Cerebellar cortex (tissue), 1 donor: ENCODE data around the gene RIMBP2.

ENCODE experiments used
- DNase-seq: peaks from one replicate; pipeline ENCODE4 v3.0.0-alpha.2; 2015; ENCODE audit warnings: low spot score

RIMBP2 gene

DNA sequence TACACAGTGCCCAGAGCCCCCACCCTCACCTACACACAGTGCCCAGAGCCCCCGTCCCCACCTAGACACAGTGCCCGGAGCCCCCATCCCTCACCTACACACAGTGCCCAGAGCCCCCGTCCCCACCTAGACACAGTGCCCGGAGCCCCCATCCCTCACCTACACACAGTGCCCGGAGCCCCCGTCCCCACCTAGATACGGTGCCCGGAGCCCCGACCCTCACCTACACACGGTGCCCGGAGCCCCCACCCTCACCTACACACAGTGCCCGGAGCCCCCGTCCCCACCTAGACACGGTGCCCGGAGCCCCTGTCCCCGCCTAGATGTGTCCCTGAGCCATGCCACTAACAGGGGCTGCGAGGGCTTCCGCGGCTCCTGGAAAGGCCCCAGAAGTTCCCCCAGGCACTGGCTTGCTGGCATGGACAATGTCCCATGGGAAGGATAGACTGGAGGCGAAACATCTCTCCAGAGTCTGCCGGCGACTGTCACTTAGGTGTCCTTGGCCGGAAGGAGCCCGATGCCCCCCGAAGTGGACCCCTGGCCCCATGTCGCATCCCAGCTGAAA, 232.4 kb downstream of the RIMBP2 start:
- no peak for DNase-seq

DNA sequence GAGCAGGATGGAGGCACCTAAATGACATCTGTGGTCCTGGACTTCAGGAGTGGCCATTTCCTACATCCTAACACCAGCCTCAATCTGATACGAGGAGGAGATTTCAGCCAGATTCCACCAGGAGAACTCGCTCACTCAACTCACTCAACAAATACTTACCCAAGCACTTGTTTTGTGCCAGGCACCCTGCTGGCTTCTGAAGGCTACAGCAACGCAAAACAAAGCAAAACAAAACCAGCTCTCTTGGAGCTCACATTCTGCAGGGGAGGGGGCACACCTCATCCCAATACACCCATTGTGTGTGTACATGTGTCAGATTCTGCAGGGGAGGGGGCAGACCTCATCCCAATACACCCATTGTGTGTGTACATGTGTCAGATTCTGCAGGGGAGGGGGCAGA, 233.7 kb downstream of the RIMBP2 start:
- DNase-seq: no peak

DNA sequence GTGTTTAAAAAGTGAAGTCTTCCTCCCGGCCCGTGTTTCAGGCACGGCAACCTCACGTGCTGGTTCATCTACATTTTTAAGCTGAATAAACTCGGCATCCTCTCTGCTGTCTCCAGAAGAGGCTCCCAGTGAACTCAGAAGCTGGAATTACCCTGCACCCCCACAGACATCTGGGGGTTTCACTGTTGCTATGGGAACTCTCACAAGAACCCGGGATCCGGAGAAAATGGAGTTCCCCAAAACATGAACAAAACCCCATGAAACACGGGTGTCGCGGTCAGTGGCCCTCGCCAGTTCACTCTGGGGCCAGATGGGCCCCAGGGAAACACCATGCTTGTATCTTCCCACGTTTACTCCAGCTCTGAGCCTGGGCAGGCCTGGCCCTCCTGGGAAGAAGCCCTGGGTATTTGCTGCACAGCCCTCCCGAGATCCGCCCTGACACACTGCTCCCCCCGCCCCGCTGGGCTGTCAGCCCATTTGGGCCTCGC, 234.7 kb downstream of the RIMBP2 start:
- DNase-seq: no peak

DNA sequence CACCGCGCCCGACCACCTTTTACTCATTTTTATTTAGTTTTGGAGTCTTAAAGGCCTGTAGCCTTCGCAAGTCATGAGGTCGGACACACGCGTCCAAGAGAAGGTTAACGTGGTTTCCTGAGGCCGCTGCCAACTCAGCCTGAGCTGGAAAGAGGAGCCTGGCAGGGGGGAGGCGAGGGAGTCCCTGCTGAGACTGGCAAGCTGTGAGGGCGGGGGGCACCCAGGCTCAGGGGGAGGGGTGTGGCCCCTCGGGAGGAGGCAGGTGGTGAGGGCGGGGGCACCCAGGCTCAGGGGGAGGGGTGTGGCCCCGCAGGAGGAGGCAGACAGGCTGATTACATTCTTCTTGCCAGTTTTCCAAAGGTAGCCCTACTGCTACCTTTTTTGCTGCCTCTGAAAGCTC, 235.2 kb downstream of the RIMBP2 start:
- no peak for DNase-seq

DNA sequence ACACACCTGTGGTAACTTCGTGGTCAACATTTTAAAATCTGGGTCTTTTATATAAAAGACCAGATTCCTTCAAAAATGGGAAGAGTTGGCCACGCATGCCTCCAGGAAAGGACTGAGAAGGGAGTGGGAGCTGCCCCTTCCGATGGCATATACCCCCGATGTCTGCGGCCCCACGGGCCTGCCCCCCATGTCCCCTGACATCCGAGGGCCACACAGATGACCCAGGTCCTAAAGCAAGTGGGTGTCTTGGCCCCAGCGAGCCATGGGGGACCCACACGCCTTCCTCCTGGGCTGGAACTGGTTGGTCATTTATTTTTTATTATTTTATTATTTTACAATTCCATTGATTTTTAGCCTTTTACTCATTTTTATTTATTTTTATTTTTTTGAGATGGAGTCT, 235.9 kb downstream of the RIMBP2 start:
- no peak for DNase-seq

DNA sequence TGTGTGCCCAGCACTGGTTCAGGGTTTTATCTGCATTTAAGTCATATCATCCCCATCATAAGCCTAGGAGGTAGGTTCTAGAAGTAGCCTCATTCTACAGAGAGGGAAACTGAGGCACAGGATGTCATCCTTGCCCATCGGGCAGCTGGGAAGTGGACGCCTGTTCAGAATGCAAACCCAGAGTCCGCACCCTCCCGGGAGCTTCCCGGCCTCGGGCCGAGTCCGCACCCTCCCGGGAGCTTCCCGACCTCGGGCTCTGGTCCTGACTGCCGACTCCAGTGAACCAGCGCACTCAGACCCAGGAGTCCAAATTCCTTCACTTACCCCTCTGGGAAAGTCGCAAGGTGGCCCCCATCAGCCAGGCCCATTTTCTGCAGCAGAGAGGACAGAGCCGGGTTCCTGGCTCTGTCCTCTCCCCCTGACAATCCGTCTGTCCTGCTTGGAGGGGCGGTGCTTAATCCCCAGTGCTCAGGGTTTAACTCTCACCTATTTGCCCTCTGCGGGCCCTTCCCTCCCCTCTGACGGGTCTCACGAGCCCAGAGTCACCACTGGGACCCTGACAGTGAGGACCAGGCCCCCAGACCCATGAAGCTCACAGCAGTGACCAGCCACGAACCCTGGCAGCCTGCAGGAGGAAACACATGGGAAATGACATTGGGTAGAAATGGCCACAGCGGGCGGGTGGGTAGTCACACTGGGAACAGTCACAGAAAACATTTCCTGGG, 236.5 kb downstream of the RIMBP2 start:
- DNase-seq: no peak

DNA sequence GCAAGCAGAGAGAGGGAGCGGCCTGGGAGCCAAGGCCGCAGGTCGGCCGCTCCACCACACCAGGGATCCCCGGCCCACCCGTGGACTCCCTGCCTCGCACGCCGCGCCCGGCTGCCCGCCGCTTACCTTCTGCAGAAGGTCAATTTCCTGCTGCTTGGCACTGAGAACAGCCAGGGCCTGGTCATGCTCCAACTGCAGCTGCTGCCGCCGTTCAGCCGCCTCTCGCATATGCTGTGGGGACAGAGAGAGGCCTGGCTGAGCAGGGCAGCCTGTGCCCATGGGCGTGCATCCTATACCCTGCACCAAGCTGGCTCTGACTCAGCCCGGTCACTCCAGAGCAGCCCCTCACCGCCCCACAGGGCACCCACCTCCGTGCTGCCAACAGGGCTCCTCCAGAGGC, 237.3 kb downstream of the RIMBP2 start:
- no peak for DNase-seq

DNA sequence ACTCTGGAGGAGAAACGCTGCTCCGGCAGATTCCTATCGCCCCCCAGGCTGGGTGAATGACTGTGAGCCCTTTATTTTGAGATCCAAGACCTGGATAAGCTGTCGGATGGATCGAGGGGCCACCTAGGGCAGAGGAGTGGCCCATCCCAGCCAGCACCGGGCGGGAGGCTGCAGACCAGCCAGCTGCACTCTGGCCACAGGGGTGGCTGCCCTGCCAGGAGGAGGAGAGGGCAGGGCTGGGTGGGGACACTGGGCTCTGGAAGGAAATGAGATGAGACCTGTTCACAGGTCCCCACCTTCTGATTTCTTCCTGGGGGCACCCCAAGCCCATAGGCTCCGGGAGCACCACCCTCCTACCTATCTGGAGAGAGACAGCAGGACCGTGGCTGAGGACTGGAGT, 238.4 kb downstream of the RIMBP2 start:
- no peak for DNase-seq

DNA sequence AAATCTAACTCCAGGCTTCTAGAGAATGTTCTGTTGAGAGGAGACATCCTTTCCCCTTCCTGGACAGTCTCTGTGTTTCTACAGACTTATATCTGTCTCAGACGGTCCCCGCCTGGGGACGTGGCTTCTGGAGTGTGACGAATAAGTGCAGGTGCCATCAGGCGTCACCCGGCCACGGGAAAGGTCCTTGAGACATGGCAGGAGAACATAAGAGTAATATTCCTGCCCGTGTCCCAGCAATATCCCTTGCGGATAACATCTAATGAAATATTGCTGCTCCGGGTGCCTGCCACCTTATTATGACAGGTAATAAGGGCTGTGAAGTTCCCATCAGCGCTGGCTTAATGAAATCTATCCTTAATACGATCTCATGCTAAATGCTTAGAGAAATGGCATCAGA, 238.8 kb downstream of the RIMBP2 start:
- DNase-seq: no peak

DNA sequence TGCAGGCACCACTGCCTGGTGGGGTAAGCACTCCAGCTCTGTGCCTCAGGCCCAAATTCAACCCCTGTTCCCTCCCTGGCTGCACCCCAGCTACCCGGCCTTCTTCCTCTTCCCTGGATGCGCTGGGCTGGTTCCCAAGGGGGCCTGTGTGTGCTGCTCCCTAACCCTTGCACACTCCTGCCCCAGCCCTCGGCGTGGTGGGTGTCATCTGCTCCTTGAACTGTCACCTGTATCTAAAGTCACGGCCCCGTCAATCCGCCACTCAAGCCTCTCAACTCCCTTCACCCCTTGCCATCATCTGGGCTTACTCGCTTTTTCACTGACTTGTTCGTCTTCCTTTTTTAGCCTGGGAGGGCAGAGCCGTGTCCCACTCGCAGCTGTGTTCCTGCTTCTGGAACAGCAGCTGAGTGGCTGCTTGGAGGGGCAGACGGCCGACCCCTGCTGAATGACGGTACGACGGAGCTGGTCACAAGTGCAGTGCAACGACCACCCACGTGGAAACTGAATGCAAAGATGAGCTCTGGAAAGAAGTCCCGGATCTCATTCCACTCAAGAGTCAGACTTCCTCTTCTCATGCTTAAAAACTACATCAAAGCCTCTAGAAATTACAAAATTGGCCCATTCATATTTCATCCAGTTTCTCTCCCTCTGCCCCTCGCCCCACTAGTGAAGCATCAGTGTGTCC, 239.5 kb downstream of the RIMBP2 start:
- DNase-seq: no peak

DNA sequence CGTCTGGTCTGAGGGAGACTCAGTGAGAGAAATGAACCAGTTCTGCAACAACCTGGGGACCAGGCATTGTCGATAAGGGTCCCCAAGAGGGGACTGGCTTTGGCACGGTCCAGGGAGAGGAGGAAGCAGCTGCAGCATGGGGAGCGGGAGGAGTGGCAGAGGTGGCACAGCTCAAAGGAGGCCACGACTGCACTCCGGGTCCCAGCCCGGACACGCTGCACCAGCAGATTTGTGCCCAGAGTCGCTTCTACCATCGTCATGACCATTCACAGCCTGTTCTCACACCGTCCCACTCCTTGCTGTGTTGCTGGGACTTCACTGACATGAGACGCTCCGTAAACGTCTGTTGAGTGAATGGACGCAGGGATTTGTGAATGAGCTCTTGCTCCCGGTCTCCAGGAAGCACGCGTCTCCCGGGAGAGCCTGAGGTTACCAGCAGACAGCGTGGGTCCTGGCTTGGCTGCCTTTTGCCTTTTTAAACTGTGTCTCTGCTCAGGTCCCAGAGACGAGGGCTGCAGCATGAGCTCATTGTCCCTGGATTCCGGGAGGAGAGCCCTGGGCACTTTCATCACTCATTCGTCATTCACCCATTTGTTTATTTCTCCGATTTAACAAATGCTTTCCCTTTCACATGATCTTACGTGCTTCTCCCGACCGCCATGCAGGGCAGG, 241.4 kb downstream of the RIMBP2 start:
- DNase-seq: no peak

DNA sequence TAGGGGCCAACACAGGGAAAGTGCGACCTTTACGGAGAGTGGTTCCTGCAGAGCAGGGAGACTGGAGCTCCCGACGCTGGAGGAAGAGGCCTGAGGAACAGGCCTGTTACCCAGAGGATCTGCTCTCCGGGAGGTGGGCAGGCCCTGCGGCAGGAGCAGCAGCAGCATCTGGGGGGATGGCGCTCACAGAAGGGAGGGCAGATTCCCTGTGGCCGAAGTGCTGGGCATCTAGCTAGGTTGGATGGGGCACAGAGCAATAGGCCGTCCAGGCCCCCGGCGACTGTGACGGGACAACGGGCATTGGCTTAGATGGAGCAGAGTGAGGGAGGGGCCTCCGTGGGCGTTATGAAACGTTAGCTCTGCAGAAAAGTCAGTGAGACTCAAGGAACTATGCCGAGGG, 242.8 kb downstream of the RIMBP2 start:
- no peak for DNase-seq

DNA sequence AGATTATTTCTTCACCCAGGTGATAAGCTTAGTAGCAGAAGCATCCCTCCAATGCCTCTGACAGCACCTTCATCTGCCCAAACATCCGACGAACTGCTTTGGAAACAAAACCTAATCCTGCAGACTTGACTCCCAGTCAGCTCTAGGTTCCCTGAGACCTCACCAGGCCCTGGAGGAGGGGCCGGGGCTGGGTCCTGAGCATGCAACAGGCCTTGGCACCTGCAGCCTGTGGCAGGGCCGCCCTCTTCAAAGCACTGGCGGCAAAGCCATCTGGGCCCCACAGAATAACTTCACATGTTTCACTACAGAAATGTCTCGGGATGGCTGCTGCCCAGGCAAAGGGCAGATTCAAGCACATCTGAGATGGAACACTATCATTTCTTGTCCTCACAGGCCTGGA, 245.1 kb downstream of the RIMBP2 start:
- DNase-seq: no peak

DNA sequence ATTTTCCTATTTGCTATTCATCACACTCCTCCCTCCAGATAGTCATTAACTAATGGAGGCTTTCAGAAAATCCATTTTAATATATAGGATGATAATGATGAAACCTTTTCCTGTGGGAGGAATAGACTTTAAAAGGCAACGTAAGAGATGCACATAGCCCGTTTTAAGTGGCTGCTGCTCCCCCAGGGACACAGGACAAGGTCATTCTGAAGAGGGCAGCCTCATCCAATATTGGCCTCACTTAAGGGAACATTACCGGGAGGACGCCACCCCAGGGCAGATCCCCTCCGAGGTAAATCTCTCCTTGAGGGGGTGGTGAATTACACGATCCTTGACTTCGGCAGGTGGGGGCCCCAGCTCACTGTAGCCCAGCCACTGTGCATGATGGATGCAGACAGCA, 246.5 kb downstream of the RIMBP2 start:
- DNase-seq: no peak

DNA sequence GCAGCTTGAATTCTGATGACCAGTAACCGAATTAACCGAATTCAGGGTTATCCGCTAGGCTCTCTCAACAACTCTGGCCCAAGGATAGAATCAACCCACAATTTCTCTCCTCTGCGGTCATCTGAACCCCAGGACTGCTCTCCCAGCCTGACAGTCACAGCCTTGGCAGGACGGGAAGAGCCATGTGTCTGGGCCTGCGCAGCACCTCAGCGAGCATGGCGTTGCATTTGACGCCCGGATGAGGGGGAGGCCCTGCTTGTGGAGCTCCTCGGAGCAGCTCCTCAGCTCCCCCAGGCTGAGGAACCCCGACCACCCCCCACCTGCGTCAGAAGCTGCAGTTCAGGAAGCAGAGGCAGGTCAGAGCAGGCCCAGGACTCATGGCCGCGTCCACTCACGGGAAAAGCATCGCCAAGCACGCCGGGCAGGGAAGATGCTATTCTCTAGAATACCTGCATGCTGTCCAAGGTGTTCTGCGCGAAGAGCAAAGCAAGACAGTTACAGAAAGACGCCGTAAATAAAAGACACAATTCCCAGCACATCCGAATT, 247.3 kb downstream of the RIMBP2 start:
- DNase-seq: no peak

DNA sequence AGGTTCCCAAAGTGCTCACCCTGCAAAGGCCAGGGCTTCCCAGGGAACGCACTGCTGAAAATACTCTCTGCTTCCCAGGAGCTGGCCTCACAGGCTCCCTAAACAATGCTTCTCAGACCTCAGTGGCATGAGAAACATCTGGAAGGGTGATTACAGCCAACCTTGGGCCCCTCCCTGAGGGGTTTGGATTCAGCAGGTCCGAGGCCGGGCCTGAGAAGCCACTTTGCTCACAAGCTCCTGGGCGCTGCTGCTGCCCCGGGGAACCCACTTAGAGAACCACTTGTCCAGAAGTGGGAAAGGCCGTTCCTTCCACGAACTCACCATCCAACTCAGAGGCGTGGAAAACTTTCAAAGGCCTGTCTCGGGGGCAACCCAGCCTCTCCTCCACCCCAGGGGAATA, 247.9 kb downstream of the RIMBP2 start:
- no peak for DNase-seq

DNA sequence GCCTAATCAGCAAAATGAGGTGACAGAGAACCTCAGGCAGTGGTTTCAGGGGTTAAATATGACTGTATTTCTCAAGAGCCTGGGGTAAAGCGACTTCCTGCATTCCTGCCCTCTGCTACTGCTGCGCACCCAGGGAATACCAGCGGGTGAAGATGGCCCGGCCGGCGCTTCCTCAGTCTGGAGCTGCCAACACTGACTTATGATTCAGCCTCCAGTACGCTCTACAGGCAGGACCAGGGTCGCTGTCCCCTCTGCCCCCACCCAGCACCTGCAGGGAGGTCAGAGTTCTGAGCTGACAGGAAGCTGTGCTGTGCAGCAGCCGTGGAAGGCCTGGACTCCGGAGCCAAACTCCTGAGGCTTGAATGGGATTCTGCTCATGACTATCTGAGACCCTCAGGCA, 250.5 kb downstream of the RIMBP2 start:
- no peak for DNase-seq

DNA sequence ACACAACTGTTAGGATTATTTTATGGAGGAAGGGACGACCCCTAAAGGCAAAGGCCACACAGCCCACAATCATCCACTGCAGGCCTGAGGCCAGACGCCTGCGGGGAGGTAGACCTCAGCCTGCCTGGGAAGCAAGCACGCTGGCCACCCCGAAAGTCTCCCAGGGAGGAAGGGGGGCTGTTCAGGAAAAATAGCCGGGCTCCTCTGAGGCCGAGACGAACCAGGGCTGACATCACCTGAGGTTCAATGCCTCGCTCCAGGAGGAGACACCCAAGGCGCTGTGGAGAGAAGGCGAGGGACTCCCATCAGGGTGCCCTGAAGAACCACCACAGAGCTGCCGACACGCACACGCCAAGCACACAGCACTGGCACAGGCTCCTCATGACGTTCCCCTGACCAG, 251.1 kb downstream of the RIMBP2 start:
- no peak for DNase-seq

DNA sequence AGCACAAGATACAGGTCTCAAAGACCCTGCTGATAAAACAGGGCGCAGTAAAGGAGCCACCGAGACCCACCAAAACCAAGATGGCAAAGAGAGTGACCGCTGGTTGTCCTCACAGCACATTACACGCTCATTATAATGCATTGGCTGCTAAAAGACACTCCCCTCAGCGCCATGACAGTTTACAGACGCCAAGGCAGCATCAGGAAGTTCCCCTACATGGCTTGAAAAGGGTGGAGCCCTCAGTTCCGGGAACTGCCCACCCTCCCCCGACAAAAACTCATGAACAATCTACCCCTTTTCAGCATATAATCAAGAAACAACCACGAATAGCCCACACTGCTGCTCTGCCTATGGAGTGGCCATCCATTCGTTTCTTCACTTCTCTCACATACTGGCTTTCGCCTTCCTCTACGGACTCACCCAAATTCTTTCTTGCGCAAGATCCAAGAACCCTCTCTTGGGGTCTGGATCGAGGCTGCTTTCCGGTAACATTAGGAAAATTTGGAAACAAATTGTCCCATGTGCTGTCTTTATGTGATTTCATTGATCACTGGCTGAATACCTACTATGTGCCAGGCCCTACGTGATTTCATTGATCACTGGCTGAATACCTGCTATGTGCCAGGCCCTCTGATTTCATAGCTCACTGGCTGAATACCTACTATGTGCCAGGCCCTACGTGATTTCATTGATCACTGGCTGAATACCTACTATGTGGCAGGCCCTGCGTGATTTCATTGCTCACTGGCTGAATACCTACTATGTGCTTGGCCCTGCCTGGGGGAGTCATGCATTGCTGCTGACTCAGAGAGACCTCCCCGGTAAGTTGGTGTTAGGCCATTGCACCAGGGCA, 252.1 kb downstream of the RIMBP2 start:
- no peak for DNase-seq

DNA sequence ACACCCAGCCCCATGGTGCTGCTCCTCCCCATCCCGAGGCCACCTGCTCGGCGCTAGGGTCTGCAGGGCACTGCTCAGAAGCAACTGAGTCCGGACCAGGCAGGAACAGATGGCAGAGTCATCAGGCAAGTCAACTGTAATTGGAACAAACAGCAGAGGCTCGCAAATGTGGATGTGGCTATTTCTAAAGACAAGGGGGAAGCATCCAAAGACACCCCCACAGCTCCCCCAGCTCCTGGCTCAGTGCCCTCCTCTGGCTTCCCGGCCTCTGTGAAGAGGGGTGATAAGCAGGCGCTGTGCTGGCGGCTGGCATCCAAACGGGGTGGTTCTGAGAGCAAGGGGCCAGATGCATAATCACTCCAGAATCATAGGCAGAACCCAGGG, 252.8 kb downstream of the RIMBP2 start:
- DNase-seq: peak; percentile 42

DNA sequence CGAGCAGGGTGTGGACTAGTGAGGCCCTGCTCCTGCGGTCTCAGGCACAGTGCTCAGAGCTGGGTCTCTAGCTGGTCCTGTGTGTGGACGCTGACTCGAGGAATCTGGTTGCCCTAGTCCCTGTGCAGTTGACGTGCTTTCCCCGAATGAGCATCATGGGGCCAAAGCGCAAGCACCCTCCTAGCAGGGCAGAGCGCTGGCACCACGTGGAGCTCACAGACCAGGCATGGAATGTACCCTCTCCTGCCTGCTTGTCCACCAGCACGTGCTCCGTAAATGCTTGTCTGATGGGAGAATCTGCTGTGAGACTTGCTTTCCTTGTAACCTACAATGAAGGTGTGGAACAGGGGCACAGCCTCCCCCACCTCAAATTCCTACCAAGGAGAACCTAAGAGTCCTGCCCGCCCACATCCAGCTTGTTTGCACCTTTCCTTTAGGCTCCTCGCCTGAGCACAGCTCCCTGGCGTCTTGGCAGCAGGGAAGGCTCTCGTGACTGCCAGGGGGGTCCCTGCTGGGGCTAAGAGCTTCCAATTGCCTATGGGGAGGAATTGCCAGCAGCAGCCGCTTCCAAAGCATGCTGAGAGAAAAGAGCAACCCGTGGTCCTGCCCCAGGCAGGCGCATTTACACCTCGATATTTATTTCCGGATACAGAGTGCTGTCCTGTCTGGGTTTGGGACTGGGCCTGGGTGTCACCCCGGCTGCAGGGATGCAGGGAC, 253.4 kb downstream of the RIMBP2 start:
- peak; percentile 35 for DNase-seq
